Measurements from ENCODE around the gene CALML3. TPM values are rescaled to one million over a fixed set of nuclear protein-coding genes. Genes with fewer than 3 reads are reported as not detected.

The CALML3 gene
- total and polyA plus RNA-seq, 10 of the 15 experiments (the other 5 are each of a cell fraction or from before 2014, with no cell fraction given) = not detected

DNA sequence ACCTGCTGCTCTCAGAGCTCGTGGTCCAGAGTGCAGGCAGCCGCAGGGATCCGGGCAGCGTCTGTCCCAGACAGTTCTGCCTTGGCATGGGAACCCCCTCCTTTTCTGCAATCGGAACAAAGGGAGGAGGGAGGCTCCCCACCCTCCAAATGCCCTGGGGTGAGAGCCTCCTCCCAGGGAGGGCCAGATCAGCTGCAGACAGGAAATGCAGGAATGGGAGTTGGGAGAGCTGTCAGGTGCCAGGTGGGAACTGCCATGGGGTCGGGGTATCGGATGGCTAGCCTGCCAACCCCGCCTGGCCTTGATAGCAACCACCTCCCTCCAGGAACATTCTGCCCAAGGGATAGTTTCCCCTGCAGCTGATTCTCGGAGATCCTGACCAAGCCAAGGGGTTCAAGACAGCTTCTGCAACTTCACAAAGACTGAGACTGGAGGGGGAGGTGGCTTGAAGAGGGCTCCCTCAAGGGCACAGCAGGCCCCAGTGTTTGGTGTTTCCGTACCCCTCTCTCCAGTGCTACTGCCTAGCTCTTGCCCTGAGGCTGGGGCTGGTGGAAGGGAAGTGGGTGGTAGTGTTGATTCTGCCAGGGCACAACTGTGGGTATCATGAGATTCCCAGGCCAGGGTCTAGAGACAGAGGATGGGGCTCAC lies 25.1 kb upstream of the CALML3 start, which contains the start of gene CALML5 (continued):
- TF ChIP-seq FOS (IDR thresholded peaks at IDR 0.05; ENCODE audit: borderline replicate concordance, extremely low read depth, insufficient read length) (no peak), SUZ12 (IDR thresholded peaks at IDR 0.05; ENCODE audit: unreplicated experiment) (no peak)
- TF ChIP-seq, protein P1, sequence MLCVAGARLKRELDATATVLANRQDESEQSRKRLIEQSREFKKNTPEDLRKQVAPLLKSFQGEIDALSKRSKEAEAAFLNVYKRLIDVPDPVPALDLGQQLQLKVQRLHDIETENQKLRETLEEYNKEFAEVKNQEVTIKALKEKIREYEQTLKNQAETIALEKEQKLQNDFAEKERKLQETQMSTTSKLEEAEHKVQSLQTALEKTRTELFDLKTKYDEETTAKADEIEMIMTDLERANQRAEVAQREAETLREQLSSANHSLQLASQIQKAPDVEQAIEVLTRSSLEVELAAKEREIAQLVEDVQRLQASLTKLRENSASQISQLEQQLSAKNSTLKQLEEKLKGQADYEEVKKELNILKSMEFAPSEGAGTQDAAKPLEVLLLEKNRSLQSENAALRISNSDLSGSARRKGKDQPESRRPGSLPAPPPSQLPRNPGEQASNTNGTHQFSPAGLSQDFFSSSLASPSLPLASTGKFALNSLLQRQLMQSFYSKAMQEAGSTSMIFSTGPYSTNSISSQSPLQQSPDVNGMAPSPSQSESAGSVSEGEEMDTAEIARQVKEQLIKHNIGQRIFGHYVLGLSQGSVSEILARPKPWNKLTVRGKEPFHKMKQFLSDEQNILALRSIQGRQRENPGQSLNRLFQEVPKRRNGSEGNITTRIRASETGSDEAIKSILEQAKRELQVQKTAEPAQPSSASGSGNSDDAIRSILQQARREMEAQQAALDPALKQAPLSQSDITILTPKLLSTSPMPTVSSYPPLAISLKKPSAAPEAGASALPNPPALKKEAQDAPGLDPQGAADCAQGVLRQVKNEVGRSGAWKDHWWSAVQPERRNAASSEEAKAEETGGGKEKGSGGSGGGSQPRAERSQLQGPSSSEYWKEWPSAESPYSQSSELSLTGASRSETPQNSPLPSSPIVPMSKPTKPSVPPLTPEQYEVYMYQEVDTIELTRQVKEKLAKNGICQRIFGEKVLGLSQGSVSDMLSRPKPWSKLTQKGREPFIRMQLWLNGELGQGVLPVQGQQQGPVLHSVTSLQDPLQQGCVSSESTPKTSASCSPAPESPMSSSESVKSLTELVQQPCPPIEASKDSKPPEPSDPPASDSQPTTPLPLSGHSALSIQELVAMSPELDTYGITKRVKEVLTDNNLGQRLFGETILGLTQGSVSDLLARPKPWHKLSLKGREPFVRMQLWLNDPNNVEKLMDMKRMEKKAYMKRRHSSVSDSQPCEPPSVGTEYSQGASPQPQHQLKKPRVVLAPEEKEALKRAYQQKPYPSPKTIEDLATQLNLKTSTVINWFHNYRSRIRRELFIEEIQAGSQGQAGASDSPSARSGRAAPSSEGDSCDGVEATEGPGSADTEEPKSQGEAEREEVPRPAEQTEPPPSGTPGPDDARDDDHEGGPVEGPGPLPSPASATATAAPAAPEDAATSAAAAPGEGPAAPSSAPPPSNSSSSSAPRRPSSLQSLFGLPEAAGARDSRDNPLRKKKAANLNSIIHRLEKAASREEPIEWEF (IDR thresholded peaks at IDR 0.05; ENCODE audit: insufficient replicate concordance, low read depth, low read length) = no peak

DNA sequence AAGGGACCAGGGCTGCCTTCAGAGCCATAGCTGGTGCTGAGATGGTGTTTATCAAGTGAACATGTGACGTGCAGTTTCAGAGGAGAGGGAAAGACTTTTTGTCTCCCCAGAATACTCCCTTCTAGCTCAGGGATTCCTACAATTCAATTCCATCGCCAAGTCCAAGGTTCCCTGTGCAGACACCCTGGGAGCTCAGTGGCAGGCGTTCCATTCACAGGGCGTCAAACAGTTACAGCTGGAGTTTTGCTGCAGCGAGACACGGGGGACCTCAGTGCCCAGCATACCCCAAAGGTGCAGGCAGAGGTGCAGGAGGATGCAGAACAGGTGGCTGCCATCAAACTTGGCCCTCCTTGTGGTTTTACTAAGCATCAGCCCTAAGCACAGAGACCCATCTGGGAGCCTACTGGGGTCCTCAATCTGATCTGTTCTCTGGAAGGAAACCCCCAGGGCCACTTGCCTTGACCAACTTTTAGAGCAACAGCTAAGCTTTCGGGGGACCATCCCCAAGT lies 24.5 kb upstream of the CALML3 start:
- ChIA-PET POLR2A (no interaction called here), CTCF (no interaction called here), SMC1A (ENCODE audit: uncharacterized antibody, unreplicated experiment) (no interaction called here), RAD21 (ENCODE audit: unreplicated experiment) (interaction anchor here (1.9 kb wide), 1 partner anchor 123 kb away, joined by 8 read pairs; no protein-coding TSS in a partner anchor)
- Histone ChIP-seq H2AFZ (ENCODE audit: control insufficient read depth, low read depth, low read length) (no peak overlapping the region), H3K4me2 (ENCODE audit: control insufficient read depth, insufficient read depth) (no peak overlapping the region), H3K36me3 (ENCODE audit: control insufficient read depth in 2 of 2, insufficient read depth in 2 of 2, low read length in 1 of 2) (no peaks in the 10 kb centered on the region), H3K27me3 (replicated peaks in 1 of 2; ENCODE audit: control insufficient read depth in 2 of 2, insufficient read depth in 2 of 2, low read length in 1 of 2) (peaks cover 0 to 2% of the 10 kb centered on the region in 2 experiments; a peak in 3 of 4 replicates), H3K9ac (ENCODE audit: control insufficient read depth, insufficient read depth, low read length) (no peak overlapping the region), H4K20me1 (ENCODE audit: control insufficient read depth, insufficient read depth) (no peaks in the 10 kb centered on the region), H3K4me1 (ENCODE audit: control insufficient read depth, insufficient read depth, low read length) (no peaks in the 10 kb centered on the region), H3K9me3 (replicated peaks; ENCODE audit: control insufficient read depth, insufficient read depth, low read length) (no peaks in the 10 kb centered on the region), H3K4me3 (no peak overlapping the region), H3K27ac (ENCODE audit: control insufficient read depth, insufficient read depth) (no peak overlapping the region), H3K79me2 (ENCODE audit: control insufficient read depth, insufficient read depth, low read length) (no peaks in the 10 kb centered on the region)
- WGBS (ENCODE audit: insufficient coverage, insufficient replicate concordance, low lambda C conversion rate, missing lambda C conversion rate) = 32% methylated on average over 7 of the region's 7 CpGs
- in situ Hi-C loops (cut with MboI) (no loop called here), intact Hi-C loops (cut with micrococcal nuclease; ENCODE audit: unreplicated experiment) (no loop called here)
- no peak for DNase-seq (ENCODE audit: low read depth, low spot score)
- TF ChIP-seq ZZZ3 (IDR thresholded peaks at IDR 0.05; ENCODE audit: control insufficient read depth, insufficient read length, low read depth) (no peak), CREB1 (IDR thresholded peaks at IDR 0.05; ENCODE audit: low read depth) (no peak), SMARCA5 (IDR thresholded peaks at IDR 0.05) (no peak), HDGF (IDR thresholded peaks at IDR 0.05) (no peak), TCF12 (IDR thresholded peaks at IDR 0.05; ENCODE audit: low read depth, low read length) (no peak), RBBP5 (conservative IDR thresholded peaks at IDR 0.05) (no peak), NR2C1 (IDR thresholded peaks at IDR 0.05) (no peak), ASH2L (IDR thresholded peaks at IDR 0.05; ENCODE audit: borderline replicate concordance, low read depth) (no peak), MYB (IDR thresholded peaks at IDR 0.05; ENCODE audit: borderline replicate concordance, low read depth, low read length) (no peak)
- TF ChIP-seq, protein P2, sequence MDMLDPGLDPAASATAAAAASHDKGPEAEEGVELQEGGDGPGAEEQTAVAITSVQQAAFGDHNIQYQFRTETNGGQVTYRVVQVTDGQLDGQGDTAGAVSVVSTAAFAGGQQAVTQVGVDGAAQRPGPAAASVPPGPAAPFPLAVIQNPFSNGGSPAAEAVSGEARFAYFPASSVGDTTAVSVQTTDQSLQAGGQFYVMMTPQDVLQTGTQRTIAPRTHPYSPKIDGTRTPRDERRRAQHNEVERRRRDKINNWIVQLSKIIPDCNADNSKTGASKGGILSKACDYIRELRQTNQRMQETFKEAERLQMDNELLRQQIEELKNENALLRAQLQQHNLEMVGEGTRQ (IDR thresholded peaks at IDR 0.05; ENCODE audit: borderline replicate concordance, low read depth, low read length) = no peak
- ATAC-seq = no peak
- BruUV-seq (replicated peaks) = no TSS peak
- no peak for FAIRE-seq

Data from GM12878 (cell line).